Measurements from ENCODE around the gene CARMIL1.

The CARMIL1 gene

GRCh38 chr6:25472906-25473305, 193.7 kb downstream of the CARMIL1 start:
- ATAC-seq (ENCODE audit: low read depth) (no peak), DNase-seq (ENCODE audit: low spot score) (no peak)
- no peaks in the 10 kb centered on the region for H3K27me3 ChIP-seq (ENCODE audit: insufficient read depth, poor library complexity, severe bottlenecking)
- peaks cover 16% of the 10 kb centered on the region; the same call in 1 of the 2 replicates for H3K36me3 ChIP-seq (ENCODE audit: low read depth)
- peaks cover 4% of the 10 kb centered on the region for H3K4me1 ChIP-seq (ENCODE audit: insufficient read depth, poor library complexity, severe bottlenecking)
- TF ChIP-seq CTCF (IDR thresholded peaks at IDR 0.05; ENCODE audit: poor library complexity, severe bottlenecking) = no peak
- no peak overlapping the region for H3K4me3 ChIP-seq (ENCODE audit: severe bottlenecking)
- no peak overlapping the region for H3K27ac ChIP-seq (ENCODE audit: poor library complexity, severe bottlenecking)
- no peaks in the 10 kb centered on the region for H3K9me3 ChIP-seq (ENCODE audit: severe bottlenecking)

GRCh38 chr6:25473447-25473846, 194.3 kb downstream of the CARMIL1 start:
- H3K27ac ChIP-seq (ENCODE audit: poor library complexity, severe bottlenecking) = no peak overlapping the region
- no peaks in the 10 kb centered on the region for H3K27me3 ChIP-seq (ENCODE audit: insufficient read depth, poor library complexity, severe bottlenecking)
- DNase-seq (ENCODE audit: low spot score) = no peak
- no peak overlapping the region for H3K4me3 ChIP-seq (ENCODE audit: severe bottlenecking)
- no peak for TF ChIP-seq CTCF (IDR thresholded peaks at IDR 0.05; ENCODE audit: poor library complexity, severe bottlenecking)
- no peaks in the 10 kb centered on the region for H3K9me3 ChIP-seq (ENCODE audit: severe bottlenecking)
- peaks cover 4% of the 10 kb centered on the region for H3K4me1 ChIP-seq (ENCODE audit: insufficient read depth, poor library complexity, severe bottlenecking)
- ATAC-seq (ENCODE audit: low read depth) = no peak
- peaks cover 16% of the 10 kb centered on the region; the same call in 1 of the 2 replicates for H3K36me3 ChIP-seq (ENCODE audit: low read depth)

- no peak for DNase-seq (ENCODE audit: low spot score)
- no peaks in the 10 kb centered on the region for H3K27me3 ChIP-seq (ENCODE audit: insufficient read depth, poor library complexity, severe bottlenecking)
- TF ChIP-seq CTCF (IDR thresholded peaks at IDR 0.05; ENCODE audit: poor library complexity, severe bottlenecking) = no peak
- H3K4me1 ChIP-seq (ENCODE audit: insufficient read depth, poor library complexity, severe bottlenecking) = peaks cover 4% of the 10 kb centered on the region
- H3K27ac ChIP-seq (ENCODE audit: poor library complexity, severe bottlenecking) = no peak overlapping the region
- peaks cover 16% of the 10 kb centered on the region; the same call in 1 of the 2 replicates for H3K36me3 ChIP-seq (ENCODE audit: low read depth)
- no peak overlapping the region for H3K4me3 ChIP-seq (ENCODE audit: severe bottlenecking)
- ATAC-seq (ENCODE audit: low read depth) = peak; percentile 55; the same call in 2 of the 3 replicates
- H3K9me3 ChIP-seq (ENCODE audit: severe bottlenecking) = no peaks in the 10 kb centered on the region
These were observed 197.0 kb downstream of the CARMIL1 start for GRCh38 chr6:25476126-25476525.

- H3K4me3 ChIP-seq (ENCODE audit: severe bottlenecking) = no peak overlapping the region
- ATAC-seq (ENCODE audit: low read depth) (peak; percentile 41; the same call in 1 of the 3 replicates), DNase-seq (ENCODE audit: low spot score) (no peak)
- peaks cover 19% of the 10 kb centered on the region for H3K36me3 ChIP-seq (ENCODE audit: low read depth)
- H3K4me1 ChIP-seq (ENCODE audit: insufficient read depth, poor library complexity, severe bottlenecking) = peaks cover 4% of the 10 kb centered on the region
- no peaks in the 10 kb centered on the region for H3K27me3 ChIP-seq (ENCODE audit: insufficient read depth, poor library complexity, severe bottlenecking)
- no peak for TF ChIP-seq CTCF (IDR thresholded peaks at IDR 0.05; ENCODE audit: poor library complexity, severe bottlenecking)
- H3K9me3 ChIP-seq (ENCODE audit: severe bottlenecking) = no peaks in the 10 kb centered on the region
- H3K27ac ChIP-seq (ENCODE audit: poor library complexity, severe bottlenecking) = no peak overlapping the region
These were observed 197.9 kb downstream of the CARMIL1 start for GRCh38 chr6:25477006-25477590.

- TF ChIP-seq CTCF (IDR thresholded peaks at IDR 0.05; ENCODE audit: poor library complexity, severe bottlenecking) = no peak
- no peak overlapping the region for H3K4me3 ChIP-seq (ENCODE audit: severe bottlenecking)
- H3K9me3 ChIP-seq (ENCODE audit: severe bottlenecking) = no peaks in the 10 kb centered on the region
- DNase-seq (ENCODE audit: low spot score) = no peak
- no peak overlapping the region for H3K27ac ChIP-seq (ENCODE audit: poor library complexity, severe bottlenecking)
- H3K4me1 ChIP-seq (ENCODE audit: insufficient read depth, poor library complexity, severe bottlenecking) = peaks cover 4% of the 10 kb centered on the region
- peaks cover 17% of the 10 kb centered on the region for H3K36me3 ChIP-seq (ENCODE audit: low read depth)
- ATAC-seq (ENCODE audit: low read depth) = no peak
- no peaks in the 10 kb centered on the region for H3K27me3 ChIP-seq (ENCODE audit: insufficient read depth, poor library complexity, severe bottlenecking)
These were observed 199.8 kb downstream of the CARMIL1 start for GRCh38 chr6:25478973-25479372.
